PC-3 (cell line): ENCODE measurements around the gene PLD4.

Experiments
- CTCF ChIP-seq: fragments of 300-600 bp; sonication (generic); conservative IDR thresholded peaks from 2 replicates; pipeline ENCODE4 v1.5.1; 2017; ENCODE audit warnings: antibody characterized with exemption, low read depth, mild to moderate bottlenecking, low read length
- EZH2 ChIP-seq: fragments of 300-600 bp; sonication (generic); IDR thresholded peaks from one replicate; pipeline ENCODE4 v1.6.1; 2017; ENCODE audit warnings: antibody characterized with exemption, mild to moderate bottlenecking, low read length; ENCODE audit not compliant: unreplicated experiment

DNA sequence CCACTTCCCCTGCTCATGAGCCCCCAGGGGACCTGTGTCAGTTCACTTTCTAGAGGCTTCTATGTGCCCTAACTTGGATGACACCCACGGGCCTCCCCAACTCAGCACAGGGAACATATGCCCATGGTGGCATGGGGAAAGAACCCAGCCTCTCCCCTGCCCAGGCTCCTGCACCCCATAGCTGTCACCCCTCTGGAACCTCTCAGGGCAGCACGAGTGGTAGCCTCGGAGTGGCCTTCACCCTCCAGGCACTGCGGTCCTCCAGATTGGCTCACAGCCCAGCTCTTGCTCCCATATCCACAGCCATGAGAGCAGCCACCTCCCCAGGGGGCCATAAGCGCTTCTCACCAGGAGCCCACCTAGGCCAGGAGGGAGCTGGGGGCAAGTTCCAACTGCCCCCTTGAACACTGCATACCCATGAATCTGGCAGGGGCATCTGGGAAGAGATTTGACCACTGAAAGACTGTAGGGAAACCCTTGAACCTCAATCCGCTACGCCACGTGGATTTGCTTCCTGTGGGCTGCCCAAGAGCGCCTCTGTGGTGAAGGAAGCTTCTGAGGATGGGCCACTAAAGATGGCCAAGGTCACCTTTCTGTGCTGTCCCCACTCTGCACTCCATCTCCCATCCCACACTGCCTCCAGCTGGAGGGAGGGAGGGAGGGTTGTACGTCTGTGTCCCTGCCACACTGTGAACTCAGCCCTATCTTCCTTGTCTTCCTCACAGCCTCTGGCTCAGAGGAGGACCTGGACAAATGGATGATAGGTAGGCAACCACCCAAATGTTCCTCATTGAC, 11.9 kb downstream of the PLD4 start:
- TF ChIP-seq CTCF (no peak), EZH2 (no peak)
